Nephron progenitor cell (in vitro differentiated cells): ENCODE measurements around the gene TMEM220.

Experiments used
- DNase-seq: peaks from one replicate; pipeline ENCODE4 v3.0.0; 2021
- H3K27ac Mint-ChIP-seq: 2 replicates; pipeline ENCODE4 v1.8.0; 2021; ENCODE audit warnings: mild to moderate bottlenecking, moderate library complexity, mixed read lengths
- H3K27me3 Mint-ChIP-seq: 2 replicates; pipeline ENCODE4 v1.8.0; 2021; ENCODE audit warnings: mild to moderate bottlenecking, low read depth, mixed read lengths; ENCODE audit not compliant: poor library complexity
- H3K36me3 Mint-ChIP-seq: 2 replicates; pipeline ENCODE4 v1.8.0; 2021; ENCODE audit warnings: low read depth, mixed read lengths
- H3K4me1 Mint-ChIP-seq: 2 replicates; pipeline ENCODE4 v1.8.0; 2021; ENCODE audit warnings: mixed read lengths
- H3K4me3 Mint-ChIP-seq: 2 replicates; pipeline ENCODE4 v1.8.0; 2021; ENCODE audit warnings: mild to moderate bottlenecking, moderate library complexity, mixed read lengths
- H3K9me3 Mint-ChIP-seq: 2 replicates; pipeline ENCODE4 v1.8.0; 2021; ENCODE audit warnings: mild to moderate bottlenecking, moderate library complexity, mixed read lengths
- TF ChIP-seq, protein P1 (sequence below): fragments of 200-600 bp; sonication (generic); IDR thresholded peaks from 2 replicates; pipeline ENCODE4 v1.5.0; 2021; ENCODE audit warnings: antibody characterized with exemption

The TMEM220 gene

DNA sequence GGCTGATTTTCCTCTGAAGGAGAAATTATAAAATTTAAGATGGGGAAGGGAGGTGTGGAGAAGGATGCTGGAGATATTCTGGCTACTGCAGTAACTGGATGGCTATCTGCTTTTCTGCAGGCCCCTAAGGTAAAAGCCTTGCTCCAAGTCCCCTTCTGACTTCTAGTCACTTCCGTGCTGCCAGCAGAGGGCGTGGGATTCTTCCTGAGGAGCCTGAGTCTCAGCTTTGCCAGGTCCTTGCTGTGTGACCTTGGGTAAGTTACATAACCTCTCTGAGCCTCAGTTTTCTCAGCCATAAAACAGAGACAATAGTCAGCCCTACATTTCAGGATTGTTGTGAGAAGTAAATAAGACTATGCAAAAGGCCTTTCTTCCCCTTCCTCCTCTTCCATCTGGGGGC is 24.3 kb upstream of the TMEM220 start:
- Mint-ChIP-seq H3K27ac (no peak overlapping the region), H3K9me3 (no peaks in the 10 kb centered on the region), H3K36me3 (no peaks in the 10 kb centered on the region), H3K4me1 (peaks cover 50% of the 10 kb centered on the region), H3K4me3 (no peak overlapping the region), H3K27me3 (peaks cover 45% of the 10 kb centered on the region)
- DNase-seq = peak; percentile 37
- TF ChIP-seq, protein P1, sequence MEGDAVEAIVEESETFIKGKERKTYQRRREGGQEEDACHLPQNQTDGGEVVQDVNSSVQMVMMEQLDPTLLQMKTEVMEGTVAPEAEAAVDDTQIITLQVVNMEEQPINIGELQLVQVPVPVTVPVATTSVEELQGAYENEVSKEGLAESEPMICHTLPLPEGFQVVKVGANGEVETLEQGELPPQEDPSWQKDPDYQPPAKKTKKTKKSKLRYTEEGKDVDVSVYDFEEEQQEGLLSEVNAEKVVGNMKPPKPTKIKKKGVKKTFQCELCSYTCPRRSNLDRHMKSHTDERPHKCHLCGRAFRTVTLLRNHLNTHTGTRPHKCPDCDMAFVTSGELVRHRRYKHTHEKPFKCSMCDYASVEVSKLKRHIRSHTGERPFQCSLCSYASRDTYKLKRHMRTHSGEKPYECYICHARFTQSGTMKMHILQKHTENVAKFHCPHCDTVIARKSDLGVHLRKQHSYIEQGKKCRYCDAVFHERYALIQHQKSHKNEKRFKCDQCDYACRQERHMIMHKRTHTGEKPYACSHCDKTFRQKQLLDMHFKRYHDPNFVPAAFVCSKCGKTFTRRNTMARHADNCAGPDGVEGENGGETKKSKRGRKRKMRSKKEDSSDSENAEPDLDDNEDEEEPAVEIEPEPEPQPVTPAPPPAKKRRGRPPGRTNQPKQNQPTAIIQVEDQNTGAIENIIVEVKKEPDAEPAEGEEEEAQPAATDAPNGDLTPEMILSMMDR = peak; percentile 17

DNA sequence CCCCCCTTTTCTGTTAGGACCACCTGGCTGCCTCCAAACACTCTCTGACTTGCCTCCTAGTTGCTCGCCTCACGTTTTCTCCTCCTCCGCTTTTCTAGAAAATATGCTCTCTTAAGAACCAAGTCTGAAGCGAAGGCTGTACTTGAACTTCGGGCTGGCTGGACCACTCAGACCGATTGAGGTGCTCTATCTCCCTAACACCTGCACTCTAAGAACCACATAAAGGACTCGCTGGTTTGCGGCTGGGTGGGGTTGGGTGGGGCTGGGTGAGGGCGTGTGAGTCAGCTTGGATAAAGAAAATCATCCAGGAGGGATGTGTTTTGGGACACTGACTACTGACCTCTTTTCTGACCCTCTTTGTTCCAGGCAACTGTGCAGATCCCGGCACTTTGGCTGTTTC is 22.9 kb upstream of the TMEM220 start:
- Mint-ChIP-seq H3K9me3 (no peaks in the 10 kb centered on the region), H3K27ac (no peak overlapping the region), H3K4me3 (no peak overlapping the region), H3K36me3 (no peaks in the 10 kb centered on the region), H3K4me1 (peaks cover 52% of the 10 kb centered on the region), H3K27me3 (peaks cover 42% of the 10 kb centered on the region)
- DNase-seq = no peak
- TF ChIP-seq, protein P1 = no peak

DNA sequence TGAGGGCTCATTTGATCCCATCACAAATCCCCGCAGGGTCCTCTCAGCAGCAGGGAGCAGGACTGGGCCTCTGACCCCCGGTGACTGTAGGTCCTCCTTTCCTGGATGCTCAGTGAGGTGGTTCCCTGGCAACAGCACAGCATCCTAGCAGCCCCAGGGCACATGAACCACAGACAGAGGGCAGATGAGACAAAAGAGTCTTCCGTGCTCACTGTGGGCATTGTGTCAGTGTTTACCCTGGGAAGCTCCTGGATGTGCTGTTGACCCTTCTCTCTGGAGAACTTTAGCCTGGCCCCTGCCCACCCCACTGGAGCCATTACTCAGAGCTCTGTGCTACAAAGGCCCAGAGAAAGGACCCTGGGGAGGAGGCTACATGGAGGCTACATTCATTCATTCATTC is 21.7 kb upstream of the TMEM220 start:
- H3K36me3 Mint-ChIP-seq = no peaks in the 10 kb centered on the region
- peaks cover 46% of the 10 kb centered on the region for H3K27me3 Mint-ChIP-seq
- TF ChIP-seq, protein P1 = no peak
- no peaks in the 10 kb centered on the region for H3K9me3 Mint-ChIP-seq
- peaks cover 41% of the 10 kb centered on the region for H3K4me1 Mint-ChIP-seq
- no peak overlapping the region for H3K4me3 Mint-ChIP-seq
- no peak overlapping the region for H3K27ac Mint-ChIP-seq
- DNase-seq = no peak

DNA sequence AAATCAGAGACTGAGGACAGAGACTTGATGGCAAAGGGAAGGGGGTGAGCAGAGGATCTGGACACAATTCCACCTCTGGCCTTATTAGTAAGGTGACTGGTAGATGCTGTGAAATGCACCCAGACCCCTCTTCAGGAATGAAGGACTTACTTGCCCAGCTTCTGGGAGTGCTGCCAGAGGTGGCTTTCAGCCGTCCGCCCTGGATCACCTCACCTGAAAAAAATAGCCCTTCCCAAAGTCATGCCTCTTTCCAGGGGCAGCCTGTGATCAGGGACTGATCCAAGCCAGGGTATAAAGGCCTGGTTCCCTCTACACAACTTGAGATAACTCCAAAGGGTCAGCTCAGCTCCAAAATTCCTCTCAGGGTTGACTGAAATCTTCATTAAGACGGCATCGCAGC is 20.4 kb upstream of the TMEM220 start:
- peaks cover 31% of the 10 kb centered on the region for H3K4me1 Mint-ChIP-seq
- no peak overlapping the region for H3K27ac Mint-ChIP-seq
- no peaks in the 10 kb centered on the region for H3K36me3 Mint-ChIP-seq
- H3K4me3 Mint-ChIP-seq = no peak overlapping the region
- H3K27me3 Mint-ChIP-seq = peaks cover 37% of the 10 kb centered on the region
- TF ChIP-seq, protein P1 = no peak
- no peak for DNase-seq
- H3K9me3 Mint-ChIP-seq = no peaks in the 10 kb centered on the region

DNA sequence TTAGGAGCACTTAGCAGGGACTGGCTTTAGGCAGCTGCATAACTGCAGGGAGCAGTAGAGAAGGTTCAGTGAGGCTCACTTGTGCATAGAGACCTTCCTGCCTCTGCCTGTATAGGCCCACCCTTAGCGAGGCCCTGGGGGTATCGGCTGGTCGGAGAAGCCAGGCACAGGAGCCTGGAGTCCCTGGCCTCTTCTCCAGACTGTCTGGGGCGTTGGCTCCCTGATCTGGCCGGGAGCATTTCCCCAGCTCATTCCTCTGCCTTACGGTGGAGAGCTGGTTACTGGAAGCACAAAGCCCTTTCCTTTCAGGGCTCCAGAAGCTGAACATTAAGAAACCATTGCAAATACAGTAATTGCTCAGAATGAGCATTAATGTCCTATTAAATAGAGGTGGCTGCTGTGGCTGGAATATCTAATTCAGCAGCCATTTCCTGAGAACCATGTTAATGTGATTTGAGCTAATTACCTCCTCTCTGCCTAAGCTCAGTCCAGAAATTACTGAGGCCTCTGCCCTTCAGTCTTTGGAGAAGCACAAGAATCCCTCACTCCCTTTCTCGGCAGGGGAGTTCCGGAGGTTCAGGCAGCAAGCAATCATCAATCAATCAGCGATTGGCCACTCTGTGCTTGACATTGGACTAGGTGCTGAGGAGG is 18.8 kb upstream of the TMEM220 start:
- Mint-ChIP-seq H3K4me1 (peaks cover 31% of the 10 kb centered on the region), H3K36me3 (no peaks in the 10 kb centered on the region), H3K27me3 (peaks cover 26% of the 10 kb centered on the region), H3K27ac (no peak overlapping the region), H3K4me3 (no peak overlapping the region), H3K9me3 (no peaks in the 10 kb centered on the region)
- DNase-seq = no peak
- TF ChIP-seq, protein P1 = no peak

DNA sequence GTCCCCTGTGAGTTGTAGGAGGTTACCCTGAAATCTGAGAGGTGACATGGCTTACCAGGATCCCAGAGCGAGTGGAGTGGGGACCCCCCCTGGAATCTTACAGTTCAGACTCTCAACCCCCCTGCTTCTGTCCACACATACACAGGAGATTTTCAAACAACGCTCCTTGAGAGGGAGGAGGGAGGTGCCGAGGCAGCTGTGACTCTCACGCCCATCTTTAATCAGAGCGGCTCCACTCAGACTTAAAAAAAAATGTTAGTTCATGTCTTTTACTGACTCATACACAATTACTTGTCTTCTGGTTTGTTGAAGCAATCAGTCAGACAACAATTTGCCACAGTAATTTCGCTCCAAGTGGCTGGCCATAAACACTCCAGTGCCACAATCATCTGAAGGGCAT is 15.4 kb upstream of the TMEM220 start:
- TF ChIP-seq, protein P1 = no peak
- DNase-seq = no peak
- Mint-ChIP-seq H3K4me3 (no peak overlapping the region), H3K27ac (no peak overlapping the region), H3K27me3 (peaks cover 28% of the 10 kb centered on the region), H3K36me3 (no peaks in the 10 kb centered on the region), H3K4me1 (peaks cover 27% of the 10 kb centered on the region), H3K9me3 (no peaks in the 10 kb centered on the region)
